Mesothelial cell of epicardium (in vitro differentiated cells): ENCODE results near the gene LHFPL4. TPM values are rescaled to one million over a fixed set of nuclear protein-coding genes. Genes with fewer than 3 reads are reported as not detected.

Source experiments
- DNase-seq, 2 experiments: peaks; one replicate each; pipeline ENCODE4 v3.0.0; 2021; ENCODE audit warnings: low spot score in 2 of 2; ENCODE audit not compliant: unreplicated experiment in 2 of 2
- H3K27ac Mint-ChIP-seq: 2 replicates; pipeline ENCODE4 v1.8.0; 2021; ENCODE audit warnings: mixed read lengths
- H3K27me3 Mint-ChIP-seq: 2 replicates; pipeline ENCODE4 v1.8.0; 2021; ENCODE audit warnings: low read depth, mixed read lengths
- H3K36me3 Mint-ChIP-seq: 2 replicates; pipeline ENCODE4 v1.8.0; 2021; ENCODE audit warnings: mixed read lengths
- H3K4me1 Mint-ChIP-seq: 2 replicates; pipeline ENCODE4 v1.8.0; 2021; ENCODE audit warnings: mixed read lengths
- H3K4me3 Mint-ChIP-seq: 2 replicates; pipeline ENCODE4 v1.8.0; 2021; ENCODE audit warnings: mild to moderate bottlenecking, moderate library complexity, mixed read lengths
- H3K9me3 Mint-ChIP-seq: 2 replicates; pipeline ENCODE4 v1.8.0; 2021; ENCODE audit warnings: mixed read lengths
- CTCF ChIP-seq: fragments of 200-600 bp; sonication (generic); IDR thresholded peaks from one replicate; pipeline ENCODE4 v1.5.0; 2021; ENCODE audit warnings: antibody characterized with exemption; ENCODE audit not compliant: unreplicated experiment
- total RNA-seq: library from RNA; stranded (reverse); gene quantifications from 3 replicates; pipeline ENCODE4 v1.2.1, GENCODE V29; 2021

LHFPL4 gene
- total RNA-seq, 1 donor from 2014 or later: not detected

- Mint-ChIP-seq H3K4me1 (no peaks in the 10 kb centered on the region), H3K4me3 (no peak overlapping the region), H3K27ac (no peak overlapping the region), H3K36me3 (no peaks in the 10 kb centered on the region), H3K9me3 (peaks cover 7% of the 10 kb centered on the region), H3K27me3 (peaks cover 3% of the 10 kb centered on the region)
- no peak for TF ChIP-seq CTCF
- no peak for DNase-seq
These were observed 36.7 kb upstream of the LHFPL4 start for GRCh38 chr3:9590282-9590791.

- Mint-ChIP-seq H3K27me3 (peaks cover 3% of the 10 kb centered on the region), H3K4me1 (no peaks in the 10 kb centered on the region), H3K36me3 (no peaks in the 10 kb centered on the region), H3K27ac (no peak overlapping the region), H3K4me3 (no peak overlapping the region), H3K9me3 (peaks cover 12% of the 10 kb centered on the region)
- TF ChIP-seq CTCF: no peak
- no peak for DNase-seq
These were observed 30.2 kb upstream of the LHFPL4 start for GRCh38 chr3:9583792-9584191.

DNA sequence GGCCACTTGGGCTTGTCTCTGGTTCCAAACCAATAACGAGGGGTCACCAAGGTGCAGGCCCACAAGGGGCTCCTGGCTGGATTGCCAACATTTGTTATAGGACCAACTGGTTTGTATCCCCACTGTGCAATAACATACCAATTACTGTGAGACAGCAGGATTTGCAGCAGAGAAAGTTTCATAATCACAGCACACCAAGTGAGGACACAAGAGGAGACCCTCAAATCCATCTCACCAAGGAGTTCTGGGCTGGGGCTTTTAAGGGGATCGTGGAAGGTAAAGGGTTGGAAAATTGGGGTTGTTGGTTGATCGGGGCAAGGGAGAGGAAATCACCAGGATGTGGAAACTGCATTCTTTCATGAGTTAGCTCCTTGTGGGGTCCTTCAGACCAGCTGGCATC lies 29.7 kb upstream of the LHFPL4 start:
- Mint-ChIP-seq H3K27me3 (peaks cover 3% of the 10 kb centered on the region), H3K4me1 (no peaks in the 10 kb centered on the region), H3K27ac (no peak overlapping the region), H3K9me3 (peaks cover 12% of the 10 kb centered on the region), H3K4me3 (no peak overlapping the region), H3K36me3 (no peaks in the 10 kb centered on the region)
- DNase-seq: no peak
- TF ChIP-seq CTCF: no peak

GRCh38 chr3:9582332-9582731 lies 28.7 kb upstream of the LHFPL4 start:
- Mint-ChIP-seq H3K4me3 (no peak overlapping the region), H3K4me1 (no peaks in the 10 kb centered on the region), H3K27me3 (peaks cover 3% of the 10 kb centered on the region), H3K36me3 (no peaks in the 10 kb centered on the region), H3K27ac (no peak overlapping the region), H3K9me3 (peaks cover 12% of the 10 kb centered on the region)
- DNase-seq: no peak
- TF ChIP-seq CTCF: no peak

DNA sequence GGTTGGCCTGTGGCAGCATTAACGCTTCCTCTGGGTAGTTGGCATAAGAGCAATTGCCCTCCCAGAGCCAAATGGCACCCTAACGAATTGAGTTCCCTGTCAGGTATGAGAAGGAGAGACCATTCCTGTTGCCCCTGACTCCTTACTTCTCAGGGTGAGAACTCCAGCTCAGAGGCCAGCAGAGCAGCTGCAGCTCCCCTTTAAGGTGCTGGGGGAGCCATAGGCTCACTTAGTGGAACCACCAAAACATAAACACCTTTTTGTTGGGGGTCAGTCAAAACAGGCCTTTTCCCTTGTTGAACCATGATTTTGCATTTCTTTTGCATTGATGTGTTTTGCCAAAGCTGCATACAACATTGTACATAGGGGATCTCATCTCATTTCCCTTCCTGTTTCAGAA lies 28.1 kb upstream of the LHFPL4 start:
- Mint-ChIP-seq H3K36me3 (no peaks in the 10 kb centered on the region), H3K4me3 (no peak overlapping the region), H3K27me3 (peaks cover 3% of the 10 kb centered on the region), H3K9me3 (peaks cover 12% of the 10 kb centered on the region), H3K27ac (no peak overlapping the region), H3K4me1 (no peaks in the 10 kb centered on the region)
- DNase-seq: no peak
- no peak for TF ChIP-seq CTCF

DNA sequence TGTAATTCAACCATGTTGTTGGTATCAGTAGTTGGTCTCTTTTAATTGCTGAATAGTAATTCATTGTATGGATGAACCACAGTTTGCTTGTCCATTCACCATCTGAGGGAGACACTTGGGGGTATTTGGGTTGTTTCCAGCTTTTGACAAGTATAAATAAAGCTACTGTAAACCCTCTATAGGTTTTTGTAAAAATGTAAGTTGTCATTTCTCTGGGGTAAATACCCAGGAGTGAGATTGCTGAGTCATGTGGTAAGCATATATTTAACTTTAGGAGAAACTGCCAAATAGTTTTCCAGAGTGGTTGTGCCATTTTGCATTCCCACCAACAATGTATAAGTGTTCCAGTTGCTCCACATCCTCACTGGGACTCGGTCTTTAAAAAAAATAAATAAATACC lies 15.4 kb upstream of the LHFPL4 start:
- DNase-seq: no peak
- no peak for TF ChIP-seq CTCF
- Mint-ChIP-seq H3K4me1 (no peaks in the 10 kb centered on the region), H3K27me3 (peaks cover 10% of the 10 kb centered on the region), H3K27ac (no peak overlapping the region), H3K4me3 (no peak overlapping the region), H3K9me3 (peaks cover 29% of the 10 kb centered on the region), H3K36me3 (no peaks in the 10 kb centered on the region)
